Gastroesophageal sphincter (tissue), 4 donors: ENCODE data around the gene KCNJ1. TPM values are rescaled to one million over a fixed set of nuclear protein-coding genes. Genes with fewer than 3 reads are reported as not detected.

ENCODE experiments used
- ATAC-seq: fragments of 150-250 bp; one replicate; pipeline ENCODE4 v1.9.1; 2016; ENCODE audit warnings: mild to moderate bottlenecking, moderate library complexity
- H3K27ac ChIP-seq, 4 donors: fragments of 200-600 bp; sonication (generic) in 3 of 4; 1 replicate in 3 of 4; 2 replicates in 1 of 4; pipeline ENCODE4 v1.5.1; 2016 to 2019
- H3K27me3 ChIP-seq: fragments of 200-600 bp; sonication (generic); one replicate; pipeline ENCODE4 v1.5.1; 2019
- H3K36me3 ChIP-seq, 2 donors: fragments of 200-600 bp; sonication (generic); one replicate each; pipeline ENCODE4 v1.5.1; 2019; ENCODE audit warnings: control low read depth in 1 of 2
- H3K4me1 ChIP-seq, 3 donors: fragments of 200-600 bp; sonication (generic); 1 replicate in 2 of 3; 2 replicates in 1 of 3; pipeline ENCODE4 v1.5.1; 2016 to 2019; ENCODE audit warnings: control low read depth in 2 of 3
- H3K4me3 ChIP-seq, 2 donors: fragments of 200-600 bp; sonication (generic); one replicate each; pipeline ENCODE4 v1.5.1; 2019; ENCODE audit warnings: mild to moderate bottlenecking in 1 of 2, moderate library complexity in 1 of 2
- H3K9me3 ChIP-seq, 3 donors: fragments of 200-600 bp; sonication (generic); one replicate each; pipeline ENCODE4 v1.5.1; 2017 to 2019; ENCODE audit warnings: control low read depth in 2 of 3
- EP300 ChIP-seq: sonication (generic); formaldehyde crosslinking; IDR thresholded peaks from one replicate; pipeline ENCODE4 v1.6.1; 2017; ENCODE audit warnings: antibody characterized with exemption, mild to moderate bottlenecking
- POLR2A ChIP-seq, 2 donors: fragments of 450-650 bp; IDR thresholded peaks; one replicate each; pipeline ENCODE4 v1.6.1; 2017; ENCODE audit warnings: antibody characterized with exemption in 2 of 2, mild to moderate bottlenecking in 2 of 2, moderate library complexity in 1 of 2
- POLR2AphosphoS5 ChIP-seq: sonication (generic); formaldehyde crosslinking; IDR thresholded peaks from one replicate; pipeline ENCODE4 v1.6.1; 2017; ENCODE audit warnings: antibody characterized with exemption
- WGBS, 2 donors: methylation state at CpG; one replicate each; pipeline ENCODE4 v1.1.5; 2018; ENCODE audit warnings: low coverage in 1 of 2; 5-methylcytosine and 5-hydroxymethylcytosine counted together
- total RNA-seq, 4 donors: library from RNA; depleted of rRNA; stranded (reverse); fragments of >200 nt; gene quantifications; one replicate each; pipeline ENCODE4 v1.1.0, GENCODE V29; 2016
- TF ChIP-seq, protein P1 (sequence below), 4 experiments: fragments of 200-600 bp in 2 of 4; fragments of 450-650 bp in 2 of 4; sonication (generic) in 1 of 4; IDR thresholded peaks; one replicate each; pipeline ENCODE4 v1.5.1; 2017 to 2019; ENCODE audit warnings: antibody characterized with exemption in 4 of 4, mild to moderate bottlenecking in 2 of 4, moderate library complexity in 2 of 4

The KCNJ1 gene
- total RNA-seq, 4 donors from 2014 or later = 0.27 TPM; not detected in 3

DNA sequence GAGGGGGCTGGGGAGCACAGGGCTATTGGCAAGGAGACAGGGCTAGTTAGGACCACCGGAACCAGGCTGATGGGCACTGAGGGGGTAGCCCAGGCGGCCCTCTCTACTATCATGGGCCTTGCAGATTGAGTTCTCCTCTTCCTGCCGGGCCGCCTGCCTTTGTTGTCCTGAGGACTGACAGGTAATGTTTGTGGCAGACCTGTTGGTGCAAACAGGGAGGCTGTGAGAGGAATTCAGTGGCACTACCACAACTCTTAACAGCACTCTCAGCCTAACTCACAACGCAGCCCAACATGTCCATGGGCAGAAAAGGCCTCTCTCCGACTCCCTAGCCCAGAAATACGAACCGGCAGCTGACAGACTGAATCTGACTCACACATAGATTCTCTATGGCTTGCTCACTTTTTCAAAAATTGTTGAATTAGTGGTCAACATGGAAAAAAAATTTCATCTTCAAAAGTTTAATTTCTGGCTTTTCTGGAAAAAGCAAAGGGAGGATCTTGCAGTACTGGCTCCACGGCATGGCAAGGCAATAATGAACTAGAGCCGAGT is 35.5 kb upstream of the KCNJ1 start:
- 78 to 93% methylated on average over 2 to 4 of the region's 10 CpGs for WGBS, 2 donors
- Histone ChIP-seq H3K4me1 (peaks cover 0 to 36% (median 8%) of the 10 kb centered on the region in 3 donors), H3K36me3 (no peaks in the 10 kb centered on the region), H3K4me3 (no peak overlapping the region), H3K27me3 (no peaks in the 10 kb centered on the region), H3K9me3 (no peaks in the 10 kb centered on the region), H3K27ac (no peak overlapping the region)
- no peak for TF ChIP-seq EP300
- TF ChIP-seq POLR2A (IDR thresholded peaks at IDR 0.05) = no peak
- TF ChIP-seq, protein P1, sequence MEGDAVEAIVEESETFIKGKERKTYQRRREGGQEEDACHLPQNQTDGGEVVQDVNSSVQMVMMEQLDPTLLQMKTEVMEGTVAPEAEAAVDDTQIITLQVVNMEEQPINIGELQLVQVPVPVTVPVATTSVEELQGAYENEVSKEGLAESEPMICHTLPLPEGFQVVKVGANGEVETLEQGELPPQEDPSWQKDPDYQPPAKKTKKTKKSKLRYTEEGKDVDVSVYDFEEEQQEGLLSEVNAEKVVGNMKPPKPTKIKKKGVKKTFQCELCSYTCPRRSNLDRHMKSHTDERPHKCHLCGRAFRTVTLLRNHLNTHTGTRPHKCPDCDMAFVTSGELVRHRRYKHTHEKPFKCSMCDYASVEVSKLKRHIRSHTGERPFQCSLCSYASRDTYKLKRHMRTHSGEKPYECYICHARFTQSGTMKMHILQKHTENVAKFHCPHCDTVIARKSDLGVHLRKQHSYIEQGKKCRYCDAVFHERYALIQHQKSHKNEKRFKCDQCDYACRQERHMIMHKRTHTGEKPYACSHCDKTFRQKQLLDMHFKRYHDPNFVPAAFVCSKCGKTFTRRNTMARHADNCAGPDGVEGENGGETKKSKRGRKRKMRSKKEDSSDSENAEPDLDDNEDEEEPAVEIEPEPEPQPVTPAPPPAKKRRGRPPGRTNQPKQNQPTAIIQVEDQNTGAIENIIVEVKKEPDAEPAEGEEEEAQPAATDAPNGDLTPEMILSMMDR (IDR thresholded peaks at IDR 0.05) = no peak
- TF ChIP-seq POLR2AphosphoS5 = no peak
- no peak for ATAC-seq

DNA sequence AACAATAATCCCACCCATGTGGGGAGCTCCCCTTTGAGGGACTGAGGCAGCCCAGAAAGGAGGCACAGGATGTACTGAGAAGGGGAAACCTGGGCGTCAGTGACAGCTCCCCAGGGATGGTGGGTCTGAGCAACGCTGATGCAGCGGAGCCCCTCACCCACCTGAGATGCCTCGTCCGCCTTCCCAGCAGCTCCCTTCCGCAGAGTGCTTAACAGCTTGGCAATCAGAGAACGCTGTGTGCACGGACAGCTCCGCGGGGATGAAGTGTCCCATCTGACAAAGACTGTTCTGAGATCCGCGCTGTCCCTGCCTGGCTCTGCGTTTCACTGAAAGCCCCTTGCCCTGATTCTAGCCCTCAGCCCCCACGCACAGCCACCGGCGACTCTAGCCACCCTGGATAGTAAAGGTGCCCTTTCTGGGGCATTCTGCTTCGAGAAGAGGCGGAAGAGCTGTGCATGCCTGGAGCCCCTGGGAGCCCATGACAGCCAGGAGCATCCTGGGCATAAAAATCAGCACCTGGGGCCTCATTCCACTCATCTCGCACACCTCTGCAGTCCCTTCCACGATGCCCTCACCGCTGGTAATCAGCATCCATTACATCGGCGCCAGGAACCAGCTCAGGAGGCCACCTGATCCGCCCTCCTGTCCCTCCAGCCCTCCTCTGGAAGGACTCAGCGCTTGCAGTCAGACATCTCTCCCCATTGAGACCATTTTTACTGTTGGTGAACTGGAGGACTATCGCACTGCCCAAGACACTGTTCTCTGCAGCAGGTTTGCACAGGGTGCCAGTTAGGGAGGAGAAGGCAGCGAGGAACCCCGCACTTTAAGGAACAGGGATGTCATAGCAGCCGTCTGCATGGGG is 34.8 kb upstream of the KCNJ1 start:
- 35 to 78% methylated on average over 4 to 14 of the region's 29 CpGs for WGBS, 2 donors

DNA sequence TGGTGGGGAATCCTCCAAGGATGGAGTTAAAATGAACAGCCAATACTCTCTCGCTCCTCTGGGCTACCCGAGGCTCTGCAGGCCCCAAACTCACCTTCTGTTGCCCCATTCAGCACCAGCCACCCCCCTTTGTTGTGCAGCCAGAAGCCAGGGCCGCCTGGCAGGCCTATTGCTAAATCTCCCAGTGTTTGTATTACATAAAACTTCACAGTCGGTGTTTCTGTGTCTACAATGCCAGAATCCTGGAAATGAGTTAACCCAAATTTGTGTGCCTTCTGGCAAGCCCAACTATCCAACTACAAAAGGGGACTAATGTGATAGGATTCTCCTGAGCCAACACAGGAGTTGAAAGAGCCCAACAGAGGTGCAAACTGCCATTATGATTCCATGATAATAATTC is 33.4 kb upstream of the KCNJ1 start:
- H3K4me3 ChIP-seq = no peak overlapping the region
- H3K9me3 ChIP-seq = no peaks in the 10 kb centered on the region
- TF ChIP-seq POLR2A (IDR thresholded peaks at IDR 0.05) (no peak), EP300 (no peak)
- H3K4me1 ChIP-seq = peaks cover 0 to 25% (median 8%) of the 10 kb centered on the region in 3 donors
- no peaks in the 10 kb centered on the region for H3K36me3 ChIP-seq
- no peak for ATAC-seq
- 46 to 50% methylated on average over 2 to 3 of the region's 4 CpGs for WGBS, 2 donors
- H3K27ac ChIP-seq = no peak overlapping the region
- H3K27me3 ChIP-seq = no peaks in the 10 kb centered on the region

More for the DNA sequence above, 34.8 kb upstream of the KCNJ1 start:
- H3K27me3 ChIP-seq = no peaks in the 10 kb centered on the region
- peaks cover 0 to 36% (median 8%) of the 10 kb centered on the region in 3 donors for H3K4me1 ChIP-seq
- TF ChIP-seq, protein P1 (IDR thresholded peaks at IDR 0.05) = no peak
- TF ChIP-seq POLR2AphosphoS5 (no peak), EP300 (no peak), POLR2A (IDR thresholded peaks at IDR 0.05) (no peak)
- no peak for ATAC-seq
- no peaks in the 10 kb centered on the region for H3K36me3 ChIP-seq
- H3K9me3 ChIP-seq = no peaks in the 10 kb centered on the region
- H3K27ac ChIP-seq = no peak overlapping the region
- no peak overlapping the region for H3K4me3 ChIP-seq

DNA sequence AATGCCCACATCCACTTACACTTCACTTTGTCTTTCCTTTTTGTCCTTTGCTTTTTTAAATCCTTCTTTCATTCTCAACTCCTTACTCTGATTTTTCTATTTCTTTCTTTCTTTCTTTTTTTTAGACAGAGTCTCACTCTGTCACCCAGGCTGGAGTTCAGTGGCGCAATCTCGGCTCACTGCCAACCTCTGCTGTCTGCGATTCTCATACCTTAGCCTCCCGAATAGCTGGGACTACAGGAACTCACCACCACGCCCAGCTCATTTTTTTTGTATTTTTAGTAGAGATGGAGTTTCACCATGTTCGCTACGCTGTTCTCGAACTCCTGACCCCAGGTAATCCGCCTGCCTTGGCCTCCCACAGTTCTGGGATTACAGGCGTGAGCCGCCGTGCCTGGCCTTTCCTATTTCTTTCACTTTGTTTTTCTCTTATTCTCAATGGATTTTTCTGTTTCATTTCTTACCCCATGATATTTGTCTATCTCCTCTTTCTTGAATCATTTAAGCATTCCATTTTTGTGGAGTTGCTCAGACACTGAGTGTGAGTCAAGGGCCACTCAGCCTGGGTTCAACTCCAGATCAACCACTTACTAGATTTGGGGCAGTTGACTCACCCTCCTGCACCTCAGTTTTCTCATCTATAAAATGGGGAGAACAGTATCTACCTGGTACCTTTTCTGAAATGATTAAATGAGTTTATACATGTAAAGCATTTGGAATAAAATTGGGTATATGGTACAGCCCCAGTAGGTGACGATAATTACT is 31.7 kb upstream of the KCNJ1 start:
- ATAC-seq = no peak
- H3K27ac ChIP-seq = no peak overlapping the region
- H3K4me1 ChIP-seq = peaks cover 0 to 12% (median 0%) of the 10 kb centered on the region in 3 donors
- H3K27me3 ChIP-seq = no peaks in the 10 kb centered on the region
- 90 to 95% methylated on average over 4 to 13 of the region's 13 CpGs for WGBS, 2 donors
- TF ChIP-seq POLR2AphosphoS5 (no peak), EP300 (no peak), POLR2A (IDR thresholded peaks at IDR 0.05) (no peak)
- TF ChIP-seq, protein P1 (IDR thresholded peaks at IDR 0.05) = no peak
- no peak overlapping the region for H3K4me3 ChIP-seq
- H3K36me3 ChIP-seq = no peaks in the 10 kb centered on the region
- H3K9me3 ChIP-seq = no peaks in the 10 kb centered on the region

DNA sequence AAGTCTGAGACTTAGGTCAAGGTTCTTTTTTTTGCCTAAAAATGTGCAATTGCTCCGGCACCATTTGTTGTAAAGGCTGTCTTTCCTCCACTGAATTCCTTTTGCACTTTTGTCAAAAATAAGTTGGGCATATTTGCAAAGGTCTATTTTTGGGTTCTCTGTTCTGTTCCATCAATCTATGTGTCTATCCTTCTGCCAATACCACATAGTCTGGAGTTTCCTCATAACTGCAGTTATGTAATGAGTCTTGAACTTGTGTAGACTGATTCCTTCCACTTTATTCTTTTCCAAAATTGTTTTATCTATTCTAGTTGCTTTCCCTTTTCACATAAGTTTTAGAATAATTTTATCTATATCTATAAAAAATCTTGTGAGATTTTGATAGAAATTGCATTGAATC is 30.7 kb upstream of the KCNJ1 start:
- whole genome bisulfite sequencing, 2 donors = 40 to 73% methylated on average over 1 of the region's 1 CpG
- H3K4me3 ChIP-seq = no peak overlapping the region
- no peaks in the 10 kb centered on the region for H3K36me3 ChIP-seq
- no peak for TF ChIP-seq POLR2AphosphoS5
- TF ChIP-seq, protein P1 (IDR thresholded peaks at IDR 0.05) = no peak
- no peaks in the 10 kb centered on the region for H3K9me3 ChIP-seq
- H3K27me3 ChIP-seq = no peaks in the 10 kb centered on the region
- ATAC-seq = no peak
- peaks cover 0 to 12% (median 0%) of the 10 kb centered on the region in 3 donors for H3K4me1 ChIP-seq
- no peak overlapping the region for H3K27ac ChIP-seq
